Measurements from ENCODE around the gene HOXD10. TPM values are rescaled to one million over a fixed set of nuclear protein-coding genes. Genes with fewer than 3 reads are reported as not detected.

HOXD10 gene
- polyA plus RNA-seq, 1 experiment: not detected

DNA sequence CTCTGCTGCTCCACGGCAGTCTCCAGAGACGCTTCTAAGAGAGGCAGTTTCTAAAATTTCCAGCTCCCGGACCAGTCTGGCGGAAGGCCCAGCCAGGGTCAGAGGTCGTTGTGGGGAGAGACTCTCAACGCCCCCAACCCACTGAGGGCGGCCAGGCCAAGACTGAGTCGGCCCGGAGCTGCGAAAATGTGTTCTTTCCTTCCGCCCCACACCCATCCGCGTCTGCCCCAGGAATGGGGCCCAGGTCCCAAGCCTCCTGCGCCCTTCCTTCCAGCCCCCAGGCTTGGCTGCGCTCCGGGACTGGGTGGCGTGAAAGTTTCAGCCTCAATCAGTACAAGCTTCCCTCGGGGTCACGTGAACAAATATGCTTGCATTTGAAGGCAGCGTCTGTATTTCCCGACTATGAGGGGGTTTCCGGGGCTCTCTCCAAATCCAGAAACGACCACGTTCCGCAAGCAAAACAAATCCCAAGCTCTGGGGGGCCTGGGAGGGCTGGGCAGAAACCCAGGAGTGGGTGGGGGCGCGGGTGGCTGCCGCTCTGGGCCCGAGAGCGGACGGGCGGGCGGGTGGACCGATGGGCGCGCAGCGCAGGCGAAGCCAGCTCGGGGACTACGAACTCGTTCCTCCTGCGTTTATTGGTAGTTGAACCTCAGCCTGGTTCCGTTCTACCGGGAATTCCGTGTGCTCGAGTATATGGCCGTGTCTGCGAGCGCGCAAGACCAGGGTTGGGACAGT, 43.8 kb downstream of the HOXD10 start:
- CTCF ChIA-PET: interaction anchor here (1.3 kb wide), 1 partner anchor 294 kb away, joined by 3 read pairs; no protein-coding TSS in a partner anchor
- POLR2A ChIA-PET: no interaction called here
- Histone ChIP-seq H3K27me3 (ENCODE audit: control insufficient read depth, insufficient read depth, low read length) (peaks cover 96% of the 10 kb centered on the region), H3K27ac (ENCODE audit: low read depth, low read length) (no peak overlapping the region), H3K9me3 (ENCODE audit: control insufficient read depth, insufficient read depth, low read length) (peaks cover 13% of the 10 kb centered on the region; the same call in 1 of the 2 replicates), H3K4me3 (ENCODE audit: low read depth, low read length) (no peak overlapping the region)
- no peak for DNase-seq (ENCODE audit: low read depth, low spot score)
- TF ChIP-seq, protein P1, sequence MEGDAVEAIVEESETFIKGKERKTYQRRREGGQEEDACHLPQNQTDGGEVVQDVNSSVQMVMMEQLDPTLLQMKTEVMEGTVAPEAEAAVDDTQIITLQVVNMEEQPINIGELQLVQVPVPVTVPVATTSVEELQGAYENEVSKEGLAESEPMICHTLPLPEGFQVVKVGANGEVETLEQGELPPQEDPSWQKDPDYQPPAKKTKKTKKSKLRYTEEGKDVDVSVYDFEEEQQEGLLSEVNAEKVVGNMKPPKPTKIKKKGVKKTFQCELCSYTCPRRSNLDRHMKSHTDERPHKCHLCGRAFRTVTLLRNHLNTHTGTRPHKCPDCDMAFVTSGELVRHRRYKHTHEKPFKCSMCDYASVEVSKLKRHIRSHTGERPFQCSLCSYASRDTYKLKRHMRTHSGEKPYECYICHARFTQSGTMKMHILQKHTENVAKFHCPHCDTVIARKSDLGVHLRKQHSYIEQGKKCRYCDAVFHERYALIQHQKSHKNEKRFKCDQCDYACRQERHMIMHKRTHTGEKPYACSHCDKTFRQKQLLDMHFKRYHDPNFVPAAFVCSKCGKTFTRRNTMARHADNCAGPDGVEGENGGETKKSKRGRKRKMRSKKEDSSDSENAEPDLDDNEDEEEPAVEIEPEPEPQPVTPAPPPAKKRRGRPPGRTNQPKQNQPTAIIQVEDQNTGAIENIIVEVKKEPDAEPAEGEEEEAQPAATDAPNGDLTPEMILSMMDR (IDR thresholded peaks at IDR 0.05; ENCODE audit: low read depth, low read length): no peak

DNA sequence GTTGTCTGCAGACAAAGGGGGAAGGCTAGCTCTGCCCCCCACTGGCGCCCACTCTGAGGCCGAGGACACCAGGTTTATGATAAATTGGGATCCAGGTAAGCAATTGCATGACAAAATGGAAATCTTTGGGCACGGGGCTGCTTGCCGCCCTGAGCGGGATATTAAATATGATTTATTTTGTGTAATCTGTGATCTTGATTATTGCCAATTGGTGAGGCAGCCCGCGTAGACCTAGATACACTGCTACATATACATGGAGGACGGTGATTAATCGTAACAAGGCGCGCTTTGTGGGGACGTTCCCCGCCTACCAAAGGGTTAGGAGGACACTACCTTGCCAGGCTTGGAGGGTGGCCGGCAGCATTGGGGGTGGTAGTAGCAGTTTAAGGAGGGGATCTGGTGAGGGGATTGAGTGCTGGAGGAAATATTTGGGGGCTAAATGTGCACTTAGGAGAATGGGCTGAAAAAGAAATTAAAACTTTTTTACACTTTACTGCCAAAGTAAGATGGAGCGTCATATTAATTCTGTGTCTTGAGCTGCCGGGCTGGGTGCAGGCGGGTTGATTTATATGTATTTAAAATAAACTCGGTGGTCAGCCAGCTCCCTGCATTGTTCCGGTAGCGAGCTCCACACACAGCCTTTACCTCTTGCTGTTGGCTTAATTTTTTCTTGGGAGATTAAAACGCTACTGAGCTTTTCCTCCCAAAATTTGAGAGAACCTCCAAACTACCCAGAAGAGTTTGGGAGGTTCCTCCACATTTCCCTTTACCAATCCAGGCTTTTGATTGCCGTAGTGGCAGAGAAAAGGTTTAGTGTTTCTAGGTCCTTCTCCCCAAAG, 44.6 kb downstream of the HOXD10 start:
- Histone ChIP-seq H3K4me3 (ENCODE audit: low read depth, low read length) (no peak overlapping the region), H3K27me3 (ENCODE audit: control insufficient read depth, insufficient read depth, low read length) (peaks cover 96% of the 10 kb centered on the region), H3K27ac (ENCODE audit: low read depth, low read length) (no peak overlapping the region), H3K9me3 (ENCODE audit: control insufficient read depth, insufficient read depth, low read length) (peaks cover 12% of the 10 kb centered on the region; the same call in 1 of the 2 replicates)
- ChIA-PET CTCF (interaction anchor here (0.5 to 1.9 kb wide), 4 partner anchors 20 to 394 kb away, joined by 3 to 6 read pairs (median 4); no protein-coding TSS in a partner anchor), POLR2A (no interaction called here)
- no peak for DNase-seq (ENCODE audit: low read depth, low spot score)
- TF ChIP-seq, protein P1 (IDR thresholded peaks at IDR 0.05; ENCODE audit: low read depth, low read length): no peak

DNA sequence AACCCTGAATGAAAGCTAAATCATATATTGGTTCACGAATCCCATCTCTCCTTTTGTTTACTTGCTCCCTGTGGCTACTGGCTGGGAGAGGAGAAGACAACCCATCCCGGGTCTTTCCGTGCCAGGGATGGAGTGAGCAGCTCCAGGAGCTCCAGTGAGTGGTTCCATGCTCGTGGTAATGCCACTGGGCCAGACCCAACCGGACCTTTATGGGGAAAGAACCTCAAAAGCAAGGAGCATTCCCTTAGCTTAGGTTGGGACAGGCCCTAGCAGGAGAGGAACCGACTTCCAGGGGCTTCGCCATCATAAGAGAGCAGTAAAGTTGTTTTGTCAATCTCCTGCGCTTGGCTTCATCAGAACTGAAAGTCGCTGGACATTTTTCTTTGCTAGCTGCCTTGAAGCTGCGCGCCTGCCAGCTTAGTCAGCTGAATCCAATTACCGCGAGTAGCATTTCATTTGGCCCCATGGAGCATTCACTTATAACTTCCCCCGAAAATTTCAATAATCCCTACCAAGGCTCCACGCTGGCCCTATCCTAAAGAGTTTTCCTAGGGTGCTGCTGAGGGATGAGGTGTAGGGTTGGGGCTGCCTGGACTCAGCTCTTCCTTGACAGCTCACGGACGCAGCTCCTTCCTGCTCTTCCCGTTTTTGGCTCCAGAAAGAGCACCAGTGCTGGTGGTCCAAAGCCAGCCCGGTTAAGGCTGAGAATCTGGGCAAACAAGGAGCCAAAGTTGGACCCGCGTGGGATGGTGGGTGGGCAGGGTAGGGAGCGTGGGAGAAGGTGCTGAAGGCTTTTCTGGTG, 45.4 kb downstream of the HOXD10 start:
- Histone ChIP-seq H3K9me3 (ENCODE audit: control insufficient read depth, insufficient read depth, low read length) (peaks cover 9% of the 10 kb centered on the region; the same call in 1 of the 2 replicates), H3K27ac (ENCODE audit: low read depth, low read length) (no peak overlapping the region), H3K27me3 (ENCODE audit: control insufficient read depth, insufficient read depth, low read length) (peaks cover 94% of the 10 kb centered on the region), H3K4me3 (ENCODE audit: low read depth, low read length) (no peak overlapping the region)
- ChIA-PET CTCF (interaction anchor here (0.5 to 1.9 kb wide), 4 partner anchors 21 to 393 kb away, joined by 3 to 6 read pairs (median 4); no protein-coding TSS in a partner anchor), POLR2A (no interaction called here)
- TF ChIP-seq, protein P1 (IDR thresholded peaks at IDR 0.05; ENCODE audit: low read depth, low read length): no peak
- no peak for DNase-seq (ENCODE audit: low read depth, low spot score)

DNA sequence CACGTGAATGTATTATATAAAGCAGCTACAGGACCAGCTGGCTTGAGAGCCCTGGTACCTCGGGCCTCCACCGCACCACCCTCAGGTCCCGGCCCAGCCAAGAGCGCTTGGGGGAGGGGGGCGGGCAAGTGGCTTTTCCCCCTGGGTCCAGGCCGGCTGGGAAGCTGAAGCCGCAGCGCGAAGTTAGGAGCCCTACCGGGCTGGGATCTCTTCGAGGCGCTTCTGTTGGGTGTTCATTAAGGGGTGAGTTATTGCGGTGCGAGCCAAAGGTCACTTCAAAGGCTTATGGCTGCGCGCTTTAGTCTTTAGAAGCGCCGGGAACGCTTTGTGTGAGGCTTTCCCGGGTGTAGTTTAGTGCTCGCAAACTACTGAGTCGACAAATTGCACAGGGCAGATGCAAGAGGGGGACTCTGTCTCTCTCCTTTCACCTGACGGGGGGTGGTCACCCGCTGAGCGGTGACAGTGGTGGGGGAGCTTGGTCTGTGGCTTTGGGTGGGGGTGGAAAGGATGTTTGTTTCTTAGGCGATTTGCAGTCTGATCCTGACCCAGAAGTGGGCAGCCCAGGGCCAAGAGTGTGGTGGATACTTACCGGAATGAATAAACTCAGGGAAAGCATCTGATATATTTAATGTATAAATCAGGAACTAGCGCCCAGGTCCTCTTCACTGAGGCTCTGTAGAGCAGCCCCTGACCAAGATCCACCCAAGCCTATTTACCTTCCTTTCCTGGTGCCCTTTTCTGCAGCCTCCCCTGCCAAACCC, 46.5 kb downstream of the HOXD10 start:
- ChIA-PET POLR2A (no interaction called here), CTCF (interaction anchor here (0.9 to 1.9 kb wide), 3 partner anchors 22 to 489 kb away, joined by 3 to 6 read pairs (median 4); no protein-coding TSS in a partner anchor)
- Histone ChIP-seq H3K27me3 (ENCODE audit: control insufficient read depth, insufficient read depth, low read length) (peaks cover 86% of the 10 kb centered on the region), H3K9me3 (ENCODE audit: control insufficient read depth, insufficient read depth, low read length) (peaks cover 3% of the 10 kb centered on the region; the same call in 1 of the 2 replicates), H3K27ac (ENCODE audit: low read depth, low read length) (no peak overlapping the region), H3K4me3 (ENCODE audit: low read depth, low read length) (no peak overlapping the region)
- DNase-seq (ENCODE audit: low read depth, low spot score): no peak
- TF ChIP-seq, protein P1 (IDR thresholded peaks at IDR 0.05; ENCODE audit: low read depth, low read length): no peak
